ENCODE measurements around the gene BRAF. TPM values are rescaled to one million over a fixed set of nuclear protein-coding genes. Genes with fewer than 3 reads are reported as not detected.
A peak's percentile ranks its signal among the peaks of the same experiment; 100 is the strongest.

Gene BRAF
- total RNA-seq, 5 donors from 2014 or later (not counting 1 experiment from before 2014, with no cell fraction given), result 39.3 to 65.1 (median 42.2) TPM

DNA sequence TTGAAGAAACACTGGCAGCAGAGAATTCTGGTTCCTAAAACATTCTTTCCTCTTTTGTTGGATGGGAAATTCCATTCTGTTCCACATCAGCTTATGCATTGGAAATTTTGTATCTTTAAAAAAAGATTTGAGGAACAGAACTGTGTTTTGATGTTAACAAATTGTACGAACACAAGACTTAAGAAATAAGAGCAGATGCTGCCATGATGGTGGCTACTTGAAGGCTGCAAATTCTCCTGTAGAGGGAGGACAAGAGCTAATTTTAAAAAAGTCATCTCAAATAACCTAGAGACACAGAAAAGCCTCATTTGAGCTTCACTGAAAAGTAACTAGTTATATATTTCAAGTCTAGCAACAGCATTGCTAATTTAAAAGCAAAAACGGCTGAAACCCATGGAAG lies 198.4 kb downstream of the BRAF start:
- Mint-ChIP-seq H3K36me3 (peaks cover 14% of the 10 kb centered on the region), H3K27me3 (no peaks in the 10 kb centered on the region), H3K9me3 (no peaks in the 10 kb centered on the region), H3K4me3 (no peak overlapping the region), H3K4me1 (peaks cover 15 to 23% (median 16%) of the 10 kb centered on the region in 3 donors), H3K27ac (peak overlapping the region in 1 of 2 donors; percentile 77)
- CTCF ChIA-PET, result interaction anchor here (0.6 to 1.5 kb wide), 7 partner anchors 51 to 1056 kb away, joined by 3 to 4 read pairs (median 3); partner anchors contain the start of gene MRPS33 (in 1 of the 2)
- DNase-seq (peak in 1 of 35 experiments; percentile 34), ATAC-seq (replicated peaks in 1 of 4) (no peak)
- Histone ChIP-seq H3K4me1 (ENCODE audit: control insufficient read depth in 1 of 2, extremely low read depth in 1 of 2, insufficient read depth in 2 of 2, low read length in 2 of 2) (peaks cover 0 to 11% of the 10 kb centered on the region in 2 experiments), H3K36me3 (ENCODE audit: control insufficient read depth in 2 of 2, extremely low read depth in 1 of 2, insufficient read depth in 1 of 2, low read length in 1 of 2) (no peaks in the 10 kb centered on the region), H3K27me3 (replicated peaks in 1 of 2; ENCODE audit: control insufficient read depth in 2 of 2, extremely low read depth in 1 of 2, insufficient read depth in 2 of 2, low read length in 1 of 2) (no peaks in the 10 kb centered on the region), H3K27ac (ENCODE audit: low read length) (no peak overlapping the region), H3K4me3 (ENCODE audit: control insufficient read depth in 1 of 2, extremely low read depth in 1 of 2, low read length in 1 of 2) (no peak overlapping the region), H3K9me3 (no peaks in the 10 kb centered on the region)
- WGBS (ENCODE audit: insufficient coverage), result 67% methylated on average over 1 of the region's 2 CpGs
- POLR2A ChIA-PET, result interaction anchor here (0.5 to 0.6 kb wide), 3 partner anchors 9 to 1054 kb away, joined by 4 to 5 read pairs (median 4); no protein-coding TSS in a partner anchor

GRCh38 chr7:140724706-140725105 lies 200.0 kb downstream of the BRAF start:
- Mint-ChIP-seq H3K4me3 (no peak overlapping the region), H3K27ac (peak overlapping the region; percentile 89 to 92), H3K9me3 (no peaks in the 10 kb centered on the region), H3K27me3 (no peaks in the 10 kb centered on the region), H3K36me3 (peaks cover 10% of the 10 kb centered on the region), H3K4me1 (peaks cover 16 to 23% (median 22%) of the 10 kb centered on the region in 3 donors)
- WGBS (ENCODE audit: insufficient coverage), result no CpG with 5 or more reads among the region's 1 CpG
- no peaks in the 10 kb centered on the region for H3K36me3 ChIP-seq (ENCODE audit: control insufficient read depth in 2 of 2, extremely low read depth in 1 of 2, insufficient read depth in 1 of 2, low read length in 1 of 2)
- no peak overlapping the region for H3K4me3 ChIP-seq (ENCODE audit: control insufficient read depth in 1 of 2, extremely low read depth in 1 of 2, low read length in 1 of 2)
- H3K27me3 ChIP-seq (replicated peaks in 1 of 2; ENCODE audit: control insufficient read depth in 2 of 2, extremely low read depth in 1 of 2, insufficient read depth in 2 of 2, low read length in 1 of 2), result no peaks in the 10 kb centered on the region
- no peaks in the 10 kb centered on the region for H3K9me3 ChIP-seq
- ChIA-PET CTCF (no interaction called here), POLR2A (no interaction called here)
- DNase-seq (no peak), ATAC-seq (replicated peaks in 1 of 4) (no peak)
- H3K4me1 ChIP-seq (ENCODE audit: control insufficient read depth in 1 of 2, extremely low read depth in 1 of 2, insufficient read depth in 2 of 2, low read length in 2 of 2), result peaks cover 0 to 11% of the 10 kb centered on the region in 2 experiments
- H3K27ac ChIP-seq (ENCODE audit: low read length), result no peak overlapping the region

GRCh38 chr7:140723574-140723973 lies 201.2 kb downstream of the BRAF start:
- H3K27ac Mint-ChIP-seq, result peak overlapping the region; percentile 92 to 94
- H3K27ac ChIP-seq (ENCODE audit: low read length), result peak overlapping the region; percentile 40
- WGBS (ENCODE audit: insufficient coverage), result 74% methylated on average over 3 of the region's 3 CpGs

DNA sequence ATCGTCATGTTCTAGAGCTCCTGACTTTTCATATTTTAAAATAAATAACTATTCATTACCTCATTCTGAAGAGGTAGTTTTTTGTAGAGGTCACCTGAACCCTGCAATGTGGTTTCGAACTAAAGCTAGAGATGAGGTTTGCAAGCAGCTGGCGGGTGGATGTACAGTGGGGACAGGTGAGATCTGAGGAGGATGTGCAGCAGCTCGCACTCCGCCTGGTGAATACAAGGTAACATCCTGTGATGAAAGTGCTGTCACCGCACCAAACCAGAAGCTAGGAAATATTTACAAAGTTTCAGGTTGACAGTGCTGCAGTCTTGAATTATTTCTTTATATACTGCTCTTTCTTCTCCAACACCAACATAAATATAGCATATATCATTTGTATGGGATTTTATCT lies 201.7 kb downstream of the BRAF start:
- H3K27ac ChIP-seq (ENCODE audit: low read length), result peak overlapping the region; percentile 40
- H3K27me3 Mint-ChIP-seq, result no peaks in the 10 kb centered on the region
- ChIA-PET POLR2A (interaction anchor here in 1 of 2 donors (0.6 kb wide), 1 partner anchor 44 kb away, joined by 3 read pairs; no protein-coding TSS in a partner anchor), CTCF (interaction anchor here (0.6 to 1.5 kb wide), 5 partner anchors 27 to 720 kb away, joined by 3 to 5 read pairs (median 4); partner anchors contain the start of gene NDUFB2 (in 1 of the 2))
- peaks cover 8% of the 10 kb centered on the region for H3K36me3 Mint-ChIP-seq
- H3K36me3 ChIP-seq (ENCODE audit: control insufficient read depth in 2 of 2, extremely low read depth in 1 of 2, insufficient read depth in 1 of 2, low read length in 1 of 2), result no peaks in the 10 kb centered on the region
- 0% methylated on average over 1 of the region's 6 CpGs for WGBS (ENCODE audit: insufficient coverage)
- no peaks in the 10 kb centered on the region for H3K9me3 ChIP-seq
- H3K4me3 ChIP-seq (ENCODE audit: control insufficient read depth in 1 of 2, extremely low read depth in 1 of 2, low read length in 1 of 2), result no peak overlapping the region
- no peaks in the 10 kb centered on the region for H3K9me3 Mint-ChIP-seq
- peak; percentile 94 to 99 (median 98) for ATAC-seq (replicated peaks in 1 of 4)
- peak overlapping the region in 1 of 3 donors; percentile 44 for H3K4me3 Mint-ChIP-seq
- no peaks in the 10 kb centered on the region for H3K27me3 ChIP-seq (replicated peaks in 1 of 2; ENCODE audit: control insufficient read depth in 2 of 2, extremely low read depth in 1 of 2, insufficient read depth in 2 of 2, low read length in 1 of 2)
- peaks cover 0 to 11% of the 10 kb centered on the region in 2 experiments for H3K4me1 ChIP-seq (ENCODE audit: control insufficient read depth in 1 of 2, extremely low read depth in 1 of 2, insufficient read depth in 2 of 2, low read length in 2 of 2)
- peak overlapping the region; percentile 92 to 94 for H3K27ac Mint-ChIP-seq
- peaks cover 19 to 26% (median 24%) of the 10 kb centered on the region in 3 donors for H3K4me1 Mint-ChIP-seq
- peak in 34 of 35 experiments; percentile 23 to 81 (median 58) for DNase-seq

More at GRCh38 chr7:140723574-140723973, 201.2 kb downstream of the BRAF start:
- H3K9me3 Mint-ChIP-seq, result no peaks in the 10 kb centered on the region
- ATAC-seq (replicated peaks in 1 of 4), result peak in 2 of 4 experiments; percentile 28 to 50
- no peak for DNase-seq
- H3K27me3 ChIP-seq (replicated peaks in 1 of 2; ENCODE audit: control insufficient read depth in 2 of 2, extremely low read depth in 1 of 2, insufficient read depth in 2 of 2, low read length in 1 of 2), result no peaks in the 10 kb centered on the region
- H3K4me3 ChIP-seq (ENCODE audit: control insufficient read depth in 1 of 2, extremely low read depth in 1 of 2, low read length in 1 of 2), result no peak overlapping the region
- H3K4me1 ChIP-seq (ENCODE audit: control insufficient read depth in 1 of 2, extremely low read depth in 1 of 2, insufficient read depth in 2 of 2, low read length in 2 of 2), result peaks cover 0 to 11% of the 10 kb centered on the region in 2 experiments
- ChIA-PET CTCF (interaction anchor here in 1 of 2 donors (0.7 to 1.5 kb wide), 4 partner anchors 27 to 246 kb away, joined by 3 to 4 read pairs (median 4); partner anchors contain the start of gene NDUFB2), POLR2A (no interaction called here)
- peak overlapping the region in 1 of 3 donors; percentile 44 for H3K4me3 Mint-ChIP-seq
- no peaks in the 10 kb centered on the region for H3K27me3 Mint-ChIP-seq
- peaks cover 19 to 26% (median 24%) of the 10 kb centered on the region in 3 donors for H3K4me1 Mint-ChIP-seq
- H3K36me3 Mint-ChIP-seq, result peaks cover 8% of the 10 kb centered on the region
- H3K36me3 ChIP-seq (ENCODE audit: control insufficient read depth in 2 of 2, extremely low read depth in 1 of 2, insufficient read depth in 1 of 2, low read length in 1 of 2), result no peaks in the 10 kb centered on the region
- no peaks in the 10 kb centered on the region for H3K9me3 ChIP-seq

- POLR2A ChIA-PET, result no interaction called here
Measured at GRCh38 chr7:140722254-140722653, 202.5 kb downstream of the BRAF start.

DNA sequence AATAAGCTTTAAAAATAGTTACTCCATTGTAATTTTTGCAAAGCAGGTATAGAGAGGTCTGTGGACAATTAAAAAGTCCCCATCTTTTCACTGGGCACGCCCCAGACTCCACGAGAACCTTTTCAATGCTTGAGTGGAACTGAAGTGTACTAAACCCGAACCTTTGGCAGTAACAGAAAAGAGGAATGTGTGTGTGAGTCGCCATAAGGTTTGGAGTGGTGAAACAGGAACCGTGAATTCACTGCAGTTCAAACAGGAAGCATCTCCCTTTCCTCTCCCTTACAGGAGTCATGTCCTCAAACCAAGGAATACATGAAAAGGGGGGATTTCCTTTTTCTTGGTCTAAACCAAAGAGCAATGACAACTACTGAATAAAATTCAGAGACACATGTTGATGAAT lies 205.0 kb downstream of the BRAF start:
- Mint-ChIP-seq H3K9me3 (no peaks in the 10 kb centered on the region), H3K4me1 (peaks cover 20 to 26% (median 23%) of the 10 kb centered on the region in 3 donors), H3K4me3 (no peak overlapping the region), H3K36me3 (peaks cover 7% of the 10 kb centered on the region), H3K27ac (no peak overlapping the region), H3K27me3 (no peaks in the 10 kb centered on the region)
- no peaks in the 10 kb centered on the region for H3K27me3 ChIP-seq (replicated peaks in 1 of 2; ENCODE audit: control insufficient read depth in 2 of 2, extremely low read depth in 1 of 2, insufficient read depth in 2 of 2, low read length in 1 of 2)
- H3K9me3 ChIP-seq, result no peaks in the 10 kb centered on the region
- peaks cover 0 to 11% of the 10 kb centered on the region in 2 experiments for H3K4me1 ChIP-seq (ENCODE audit: control insufficient read depth in 1 of 2, extremely low read depth in 1 of 2, insufficient read depth in 2 of 2, low read length in 2 of 2)
- CTCF ChIA-PET, result interaction anchor here in 1 of 2 donors (0.6 kb wide), 1 partner anchor 289 kb away, joined by 3 read pairs; no protein-coding TSS in a partner anchor
- POLR2A ChIA-PET, result no interaction called here
- 63% methylated on average over 3 of the region's 5 CpGs for WGBS (ENCODE audit: insufficient coverage)
- H3K36me3 ChIP-seq (ENCODE audit: control insufficient read depth in 2 of 2, extremely low read depth in 1 of 2, insufficient read depth in 1 of 2, low read length in 1 of 2), result peaks cover 0 to 4% of the 10 kb centered on the region in 2 donors
- no peak overlapping the region for H3K27ac ChIP-seq (ENCODE audit: low read length)
- no peak for DNase-seq
- no peak for ATAC-seq (replicated peaks in 1 of 4)
- H3K4me3 ChIP-seq (ENCODE audit: control insufficient read depth in 1 of 2, extremely low read depth in 1 of 2, low read length in 1 of 2), result no peak overlapping the region

More at GRCh38 chr7:140722254-140722653, 202.5 kb downstream of the BRAF start:
- Histone ChIP-seq H3K27me3 (replicated peaks in 1 of 2; ENCODE audit: control insufficient read depth in 2 of 2, extremely low read depth in 1 of 2, insufficient read depth in 2 of 2, low read length in 1 of 2) (no peaks in the 10 kb centered on the region), H3K9me3 (no peaks in the 10 kb centered on the region), H3K4me1 (ENCODE audit: control insufficient read depth in 1 of 2, extremely low read depth in 1 of 2, insufficient read depth in 2 of 2, low read length in 2 of 2) (peaks cover 0 to 11% of the 10 kb centered on the region in 2 experiments), H3K27ac (ENCODE audit: low read length) (no peak overlapping the region), H3K4me3 (ENCODE audit: control insufficient read depth in 1 of 2, extremely low read depth in 1 of 2, low read length in 1 of 2) (no peak overlapping the region), H3K36me3 (ENCODE audit: control insufficient read depth in 2 of 2, extremely low read depth in 1 of 2, insufficient read depth in 1 of 2, low read length in 1 of 2) (no peaks in the 10 kb centered on the region)
- Mint-ChIP-seq H3K4me1 (peaks cover 19 to 26% (median 24%) of the 10 kb centered on the region in 3 donors), H3K27ac (peak overlapping the region in 1 of 2 donors; percentile 39), H3K9me3 (no peaks in the 10 kb centered on the region), H3K27me3 (no peaks in the 10 kb centered on the region), H3K36me3 (peaks cover 8% of the 10 kb centered on the region), H3K4me3 (no peak overlapping the region)
- CTCF ChIA-PET, result interaction anchor here (0.6 to 1.5 kb wide), 2 partner anchors 242 to 720 kb away, joined by 3 to 5 read pairs; no protein-coding TSS in a partner anchor
- ATAC-seq (replicated peaks in 1 of 4) (no peak), DNase-seq (no peak)
- WGBS (ENCODE audit: insufficient coverage), result no CpG with 5 or more reads among the region's 1 CpG
